Posterior vena cava (tissue), 2 donors: Measurements from ENCODE around the gene NPPC. TPM values are rescaled to one million over a fixed set of nuclear protein-coding genes. Genes with fewer than 3 reads are reported as not detected.

Source experiments
- microRNA-seq, 2 donors: library from miRNA; unstranded; fragments of <30 nt; microRNA quantifications; one replicate each; pipeline ENCODE4 v1.2.0, GENCODE V29; 2020 to 2021; ENCODE audit warnings: borderline microRNAs expressed in 2 of 2
- total RNA-seq, 2 donors: library from RNA; stranded (reverse); fragmentation: NEBNext Ultra II Directional; extraction: Animal tissue kit (Norgen Biotek cat#: 25700); gene quantifications; one replicate each; pipeline ENCODE4 v1.2.1, GENCODE V29; 2021
- donor health status: DM: yes; HTN: yes; CAD: no.
- donor health status: DM: yes; HTN: yes; CAD: no.

NPPC gene
- total RNA-seq, 2 donors from 2014 or later: 0.93 to 9.2 TPM

Small RNA genes within 50 kb of the gene (microRNA-seq; reads per million reads assigned to microRNA genes)
- 0 reads per million in 2 donors for gene MIR1471

Other genes with a start within 250 kb of the NPPC start
- 100 to 1,000 TPM; 772 to 863 TPM for gene PTMA, start 217.9 kb downstream of the NPPC start, total RNA-seq
- 10 to 100 TPM; 21.4 to 22.0 TPM for gene PDE6D, start 145.1 kb downstream of the NPPC start, total RNA-seq
- gene COPS7B, start 140.0 kb downstream of the NPPC start, total RNA-seq: 10 to 100 TPM; 20.6 to 24.6 TPM
- 10 to 100 TPM; 21.7 to 22.2 TPM for gene DIS3L2, start 35.3 kb upstream of the NPPC start, total RNA-seq